DND-41 (cell line): ENCODE data around the gene UQCRH.

Experiments
- ATAC-seq: fragments of 200-7000 bp; cut with Tn5 transposase; 3 replicates; pipeline ENCODE4 v1.9.1; 2021; ENCODE audit warnings: low read depth; ENCODE audit not compliant: insufficient read depth
- DNase-seq: peaks from one replicate; pipeline ENCODE4 v3.0.0-alpha.2; 2020
- H2AFZ ChIP-seq: 2 replicates; pipeline ENCODE4 v1.6.0; 2012; ENCODE audit warnings: low read depth, low read length
- H3K27ac ChIP-seq: 2 replicates; pipeline ENCODE4 v1.5.1; 2012; ENCODE audit warnings: low read length, inconsistent platforms
- H3K27me3 ChIP-seq: fragments of 200-600 bp; sonication (generic); 2 replicates; pipeline ENCODE4 v1.6.0; 2012; ENCODE audit warnings: low read length, mild to moderate bottlenecking, inconsistent platforms; ENCODE audit not compliant: insufficient read depth, poor library complexity
- H3K36me3 ChIP-seq: 2 replicates; pipeline ENCODE4 v1.5.1; 2012; ENCODE audit warnings: low read length, inconsistent platforms; ENCODE audit not compliant: insufficient read depth
- H3K4me1 ChIP-seq: 2 replicates; pipeline ENCODE4 v1.5.1; 2012; ENCODE audit warnings: mild to moderate bottlenecking, low read length; ENCODE audit not compliant: insufficient read depth
- H3K4me2 ChIP-seq: 2 replicates; pipeline ENCODE4 v1.6.0; 2012; ENCODE audit warnings: mild to moderate bottlenecking, moderate library complexity, low read length, inconsistent platforms; ENCODE audit not compliant: insufficient read depth
- H3K4me3 ChIP-seq, 2 experiments: fragments of 200-600 bp in 1 of 2; shearing (Covaris generic) in 1 of 2; 2 replicates each; pipeline ENCODE4 v1.5.1; 2012 to 2016; ENCODE audit warnings: inconsistent platforms in 2 of 2, low read length in 2 of 2, mild to moderate bottlenecking in 2 of 2, low read depth in 1 of 2, moderate library complexity in 1 of 2
- H3K79me2 ChIP-seq: 2 replicates; pipeline ENCODE4 v1.6.0; 2012; ENCODE audit warnings: low read length, inconsistent platforms; ENCODE audit not compliant: insufficient read depth
- H3K9ac ChIP-seq: 2 replicates; pipeline ENCODE4 v1.6.0; 2012; ENCODE audit warnings: low read depth, mild to moderate bottlenecking, inconsistent platforms, low read length, moderate library complexity
- H3K9me3 ChIP-seq: 2 replicates; pipeline ENCODE4 v1.5.1; 2012; ENCODE audit warnings: low read length, moderate library complexity, mild to moderate bottlenecking, inconsistent platforms; ENCODE audit not compliant: insufficient read depth, severe bottlenecking
- H4K20me1 ChIP-seq: 2 replicates; pipeline ENCODE4 v1.6.0; 2012; ENCODE audit warnings: low read length; ENCODE audit not compliant: insufficient read depth
- EZH2 ChIP-seq: IDR thresholded peaks from 3 replicates; pipeline ENCODE4 v1.6.1; 2012; ENCODE audit warnings: borderline replicate concordance, low read depth, mild to moderate bottlenecking, moderate library complexity, low read length, inconsistent platforms; ENCODE audit not compliant: severe bottlenecking
- TF ChIP-seq, protein P1 (sequence below): IDR thresholded peaks from 2 replicates; pipeline ENCODE4 v1.5.1; 2012; ENCODE audit warnings: borderline replicate concordance, low read length, moderate library complexity, mild to moderate bottlenecking; ENCODE audit not compliant: poor library complexity, severe bottlenecking; ENCODE audit errors: extremely low read depth

The UQCRH gene

DNA sequence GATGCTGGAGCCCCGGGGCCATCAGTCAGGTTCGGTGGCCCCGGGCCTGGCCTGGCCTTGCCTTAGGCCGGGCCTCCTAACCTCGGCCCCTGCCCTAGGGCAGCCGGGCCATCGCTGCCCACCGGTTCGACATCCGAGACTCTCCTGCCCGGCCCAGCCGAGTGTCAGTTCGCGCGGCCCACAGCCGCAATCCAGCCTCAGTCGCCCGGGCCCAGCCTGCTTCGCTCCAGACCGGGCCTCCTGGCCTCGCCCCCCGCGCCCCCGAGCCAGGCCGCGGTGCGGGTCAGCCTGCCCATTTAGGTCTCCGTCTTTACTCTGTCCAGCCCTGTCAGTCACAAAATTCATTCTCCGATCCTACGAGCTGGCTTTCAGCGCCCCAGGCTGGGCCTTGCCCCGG, 859 bp upstream of the UQCRH start:
- H3K9me3 ChIP-seq = no peaks in the 10 kb centered on the region
- H3K4me2 ChIP-seq = peak overlapping the region; percentile 88
- H3K4me1 ChIP-seq = peaks cover 48% of the 10 kb centered on the region
- H2AFZ ChIP-seq = peak overlapping the region; percentile 68
- peak overlapping the region; percentile 97 for H3K9ac ChIP-seq
- H3K4me3 ChIP-seq = peak overlapping the region; percentile 81 to 82
- peaks cover 98% of the 10 kb centered on the region for H3K79me2 ChIP-seq
- no peak for DNase-seq
- H4K20me1 ChIP-seq = peaks cover 29% of the 10 kb centered on the region; the same call in 1 of the 2 replicates
- peak; percentile 22 for ATAC-seq
- peaks cover 32% of the 10 kb centered on the region for H3K36me3 ChIP-seq
- no peaks in the 10 kb centered on the region for H3K27me3 ChIP-seq
- H3K27ac ChIP-seq = peak overlapping the region; percentile 95
- no peak for TF ChIP-seq EZH2
- TF ChIP-seq, protein P1, sequence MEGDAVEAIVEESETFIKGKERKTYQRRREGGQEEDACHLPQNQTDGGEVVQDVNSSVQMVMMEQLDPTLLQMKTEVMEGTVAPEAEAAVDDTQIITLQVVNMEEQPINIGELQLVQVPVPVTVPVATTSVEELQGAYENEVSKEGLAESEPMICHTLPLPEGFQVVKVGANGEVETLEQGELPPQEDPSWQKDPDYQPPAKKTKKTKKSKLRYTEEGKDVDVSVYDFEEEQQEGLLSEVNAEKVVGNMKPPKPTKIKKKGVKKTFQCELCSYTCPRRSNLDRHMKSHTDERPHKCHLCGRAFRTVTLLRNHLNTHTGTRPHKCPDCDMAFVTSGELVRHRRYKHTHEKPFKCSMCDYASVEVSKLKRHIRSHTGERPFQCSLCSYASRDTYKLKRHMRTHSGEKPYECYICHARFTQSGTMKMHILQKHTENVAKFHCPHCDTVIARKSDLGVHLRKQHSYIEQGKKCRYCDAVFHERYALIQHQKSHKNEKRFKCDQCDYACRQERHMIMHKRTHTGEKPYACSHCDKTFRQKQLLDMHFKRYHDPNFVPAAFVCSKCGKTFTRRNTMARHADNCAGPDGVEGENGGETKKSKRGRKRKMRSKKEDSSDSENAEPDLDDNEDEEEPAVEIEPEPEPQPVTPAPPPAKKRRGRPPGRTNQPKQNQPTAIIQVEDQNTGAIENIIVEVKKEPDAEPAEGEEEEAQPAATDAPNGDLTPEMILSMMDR = no peak

DNA sequence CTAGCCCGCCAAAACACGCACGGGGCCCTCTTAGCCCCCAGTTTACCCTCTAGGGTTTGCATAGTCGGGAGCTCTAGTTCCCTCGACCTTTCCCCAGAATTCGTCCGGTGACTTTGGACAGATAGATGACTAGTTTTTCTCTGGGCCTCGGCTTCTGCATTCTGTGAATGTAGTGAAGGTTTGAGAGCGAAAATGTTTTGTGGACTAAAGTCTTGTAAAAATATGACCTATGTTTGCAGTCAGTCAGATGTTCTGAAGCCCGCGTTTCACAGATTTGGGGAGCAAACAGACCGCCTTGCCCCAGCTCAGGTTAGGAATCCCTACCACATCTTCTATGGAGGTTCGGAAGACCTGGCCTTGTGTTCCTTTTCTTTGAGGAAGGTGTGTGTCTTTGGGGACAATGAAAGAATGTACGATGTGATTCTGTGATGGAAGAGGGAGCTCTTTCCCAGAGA, 401 bp downstream of the UQCRH start:
- peak overlapping the region; percentile 81 for H2AFZ ChIP-seq
- H3K9ac ChIP-seq = peak overlapping the region; percentile 97
- H3K9me3 ChIP-seq = no peaks in the 10 kb centered on the region
- H3K4me3 ChIP-seq = peak overlapping the region; percentile 81 to 82
- peaks cover 48% of the 10 kb centered on the region for H3K4me1 ChIP-seq
- no peak for TF ChIP-seq EZH2
- TF ChIP-seq, protein P1 = no peak
- DNase-seq = no peak
- H3K27me3 ChIP-seq = no peaks in the 10 kb centered on the region
- H3K27ac ChIP-seq = peak overlapping the region; percentile 95
- H3K79me2 ChIP-seq = peaks cover 98% of the 10 kb centered on the region
- H3K36me3 ChIP-seq = peaks cover 28% of the 10 kb centered on the region
- ATAC-seq = no peak
- H4K20me1 ChIP-seq = peaks cover 36% of the 10 kb centered on the region; the same call in 1 of the 2 replicates
- H3K4me2 ChIP-seq = peak overlapping the region; percentile 88

DNA sequence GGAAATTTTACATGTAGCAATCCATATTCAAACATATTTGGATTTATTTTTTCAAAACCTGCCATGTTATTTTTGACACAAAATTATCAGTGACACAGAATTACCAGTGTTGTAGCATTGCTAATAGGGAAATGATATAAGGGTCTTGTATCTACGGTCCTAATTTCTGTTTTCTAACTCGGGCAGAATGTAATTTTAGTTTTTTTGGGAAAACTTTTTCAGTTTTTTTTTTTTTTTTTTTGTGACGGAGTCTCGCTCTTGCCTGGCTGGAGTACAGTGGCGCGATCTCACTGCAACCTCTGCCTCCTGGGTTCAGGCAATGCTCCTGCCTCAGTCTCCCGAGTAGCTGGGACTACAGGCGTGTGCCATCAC, 2.6 kb downstream of the UQCRH start:
- peaks cover 91% of the 10 kb centered on the region for H3K79me2 ChIP-seq
- H3K36me3 ChIP-seq = peaks cover 44% of the 10 kb centered on the region
- H3K9ac ChIP-seq = peak overlapping the region; percentile 20; the same call in 1 of the 2 replicates
- peaks cover 37% of the 10 kb centered on the region for H3K4me1 ChIP-seq
- TF ChIP-seq, protein P1 = no peak
- no peak for TF ChIP-seq EZH2
- peaks cover 40% of the 10 kb centered on the region; the same call in 1 of the 2 replicates for H4K20me1 ChIP-seq
- H3K27me3 ChIP-seq = no peaks in the 10 kb centered on the region
- no peak overlapping the region for H3K27ac ChIP-seq
- peak overlapping the region; percentile 88 for H3K4me2 ChIP-seq
- no peak for DNase-seq
- H3K9me3 ChIP-seq = no peaks in the 10 kb centered on the region
- no peak for ATAC-seq
- no peak overlapping the region for H2AFZ ChIP-seq
- no peak overlapping the region for H3K4me3 ChIP-seq
